ENCODE measurements around the gene PLA2G5.
A peak's percentile ranks its signal among the peaks of the same experiment; 100 is the strongest.

Gene PLA2G5

GRCh38 chr1:20099533-20099932 lies 29.5 kb downstream of the PLA2G5 start:
- Histone ChIP-seq H3K4ac (ENCODE audit: low read depth, low read length) (no peak overlapping the region), H3K27ac (ENCODE audit: low read depth, low read length) (no peak overlapping the region), H3K9ac (ENCODE audit: low read length) (no peak overlapping the region), H4K8ac (ENCODE audit: low read depth, low read length) (no peak overlapping the region), H3K27me3 (ENCODE audit: insufficient read depth, low read length) (no peaks in the 10 kb centered on the region), H2BK5ac (ENCODE audit: low read depth, low read length, poor library complexity) (no peak overlapping the region), H3K14ac (ENCODE audit: low read length) (no peak overlapping the region), H3K18ac (ENCODE audit: low read length) (no peak overlapping the region), H3K23ac (ENCODE audit: low read length) (no peak overlapping the region), H3K79me2 (ENCODE audit: control insufficient read depth, insufficient read depth, low read length, poor library complexity) (no peaks in the 10 kb centered on the region), H2BK12ac (ENCODE audit: low read length) (no peak overlapping the region), H3K9me3 (ENCODE audit: insufficient read depth, low read depth, low read length) (peaks cover 13% of the 10 kb centered on the region), H3K4me3 (ENCODE audit: low read depth, low read length) (no peak overlapping the region), H3K4me2 (ENCODE audit: low read length) (no peak overlapping the region), H3K79me1 (ENCODE audit: low read length) (peaks cover under 1% of the 10 kb centered on the region), H4K12ac (ENCODE audit: low read depth, low read length) (no peak overlapping the region), H2AK5ac (ENCODE audit: low read length) (no peak overlapping the region), H3K4me1 (ENCODE audit: control insufficient read depth in 1 of 2, insufficient read depth in 2 of 2, low read length in 2 of 2) (no peaks in the 10 kb centered on the region), H4K91ac (ENCODE audit: low read depth, low read length) (no peak overlapping the region), H3K36me3 (ENCODE audit: control insufficient read depth in 1 of 2, insufficient read depth in 2 of 2, low read length in 2 of 2) (no peaks in the 10 kb centered on the region), H2BK120ac (ENCODE audit: insufficient read depth, low read length, poor library complexity) (no peak overlapping the region), H2AFZ (ENCODE audit: insufficient read depth, low read length, poor library complexity) (no peak overlapping the region)
- no CpG with 5 or more reads among the region's 3 CpGs for WGBS (ENCODE audit: extremely low coverage, insufficient coverage, insufficient read length)
- no peak for DNase-seq

DNA sequence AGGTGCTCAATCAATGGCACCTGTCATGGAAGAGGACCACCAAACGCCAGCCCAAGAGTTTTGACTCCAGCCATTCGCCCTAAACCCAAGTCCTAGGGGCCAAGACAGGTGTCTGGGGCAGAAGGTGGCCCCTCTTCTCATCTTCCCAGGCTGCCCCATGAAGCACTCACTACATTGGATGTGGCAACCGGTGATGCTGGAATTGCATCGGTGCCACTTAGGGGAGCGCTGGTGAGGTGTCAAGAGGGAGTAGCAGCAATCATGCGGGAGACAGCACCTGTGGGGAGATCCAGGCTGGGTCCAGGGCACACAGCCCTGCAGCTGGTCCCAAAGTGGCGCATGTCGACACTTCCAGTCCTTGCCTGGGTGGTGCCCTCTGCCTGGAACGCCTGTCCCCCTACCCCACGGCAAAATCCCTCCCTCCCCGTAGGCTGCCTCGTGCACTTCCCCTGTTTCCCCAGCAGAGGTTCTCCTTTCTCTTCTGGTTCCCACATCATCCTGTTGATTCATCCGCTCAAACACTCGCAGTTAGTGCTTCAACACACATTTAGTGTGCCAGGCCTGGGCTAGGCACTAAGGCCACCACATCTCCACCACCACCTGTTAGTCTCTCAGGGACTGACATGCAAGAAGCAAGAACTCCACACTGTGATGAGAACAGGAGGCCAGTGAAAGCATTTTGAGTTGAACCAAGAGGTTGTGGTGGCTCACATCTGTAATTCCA lies 30.8 kb downstream of the PLA2G5 start:
- no peak overlapping the region for H3K18ac ChIP-seq (ENCODE audit: low read length)
- H3K4me2 ChIP-seq (ENCODE audit: low read length): no peak overlapping the region
- no CpG with 5 or more reads among the region's 14 CpGs for WGBS (ENCODE audit: extremely low coverage, insufficient coverage, insufficient read length)
- no peak overlapping the region for H2BK5ac ChIP-seq (ENCODE audit: low read depth, low read length, poor library complexity)
- no peak overlapping the region for H4K12ac ChIP-seq (ENCODE audit: low read depth, low read length)
- no peak overlapping the region for H3K14ac ChIP-seq (ENCODE audit: low read length)
- no peaks in the 10 kb centered on the region for H3K79me2 ChIP-seq (ENCODE audit: control insufficient read depth, insufficient read depth, low read length, poor library complexity)
- peaks cover 12% of the 10 kb centered on the region for H3K9me3 ChIP-seq (ENCODE audit: insufficient read depth, low read depth, low read length)
- H2AK5ac ChIP-seq (ENCODE audit: low read length): no peak overlapping the region
- H3K23ac ChIP-seq (ENCODE audit: low read length): no peak overlapping the region
- H3K4me3 ChIP-seq (ENCODE audit: low read depth, low read length): no peak overlapping the region
- H4K8ac ChIP-seq (ENCODE audit: low read depth, low read length): no peak overlapping the region
- peak; percentile 42 to 69 for DNase-seq
- H3K36me3 ChIP-seq (ENCODE audit: control insufficient read depth in 1 of 2, insufficient read depth in 2 of 2, low read length in 2 of 2): no peaks in the 10 kb centered on the region
- H4K91ac ChIP-seq (ENCODE audit: low read depth, low read length): no peak overlapping the region
- no peaks in the 10 kb centered on the region for H3K27me3 ChIP-seq (ENCODE audit: insufficient read depth, low read length)
- peaks cover 2% of the 10 kb centered on the region for H3K79me1 ChIP-seq (ENCODE audit: low read length)
- no peak overlapping the region for H2AFZ ChIP-seq (ENCODE audit: insufficient read depth, low read length, poor library complexity)
- no peak overlapping the region for H3K9ac ChIP-seq (ENCODE audit: low read length)
- H3K27ac ChIP-seq (ENCODE audit: low read depth, low read length): no peak overlapping the region
- H2BK120ac ChIP-seq (ENCODE audit: insufficient read depth, low read length, poor library complexity): no peak overlapping the region
- H3K4ac ChIP-seq (ENCODE audit: low read depth, low read length): no peak overlapping the region
- H3K4me1 ChIP-seq (ENCODE audit: control insufficient read depth in 1 of 2, insufficient read depth in 2 of 2, low read length in 2 of 2): peaks cover 2% of the 10 kb centered on the region in 2 experiments
- no peak overlapping the region for H2BK12ac ChIP-seq (ENCODE audit: low read length)

GRCh38 chr1:20102875-20103274 lies 32.9 kb downstream of the PLA2G5 start:
- Histone ChIP-seq H3K27me3 (ENCODE audit: insufficient read depth, low read length) (no peaks in the 10 kb centered on the region), H4K12ac (ENCODE audit: low read depth, low read length) (no peak overlapping the region), H3K9me3 (ENCODE audit: insufficient read depth, low read depth, low read length) (peaks cover 2% of the 10 kb centered on the region), H3K36me3 (ENCODE audit: control insufficient read depth in 1 of 2, insufficient read depth in 2 of 2, low read length in 2 of 2) (no peaks in the 10 kb centered on the region), H2AK5ac (ENCODE audit: low read length) (no peak overlapping the region), H3K4me2 (ENCODE audit: low read length) (no peak overlapping the region), H3K18ac (ENCODE audit: low read length) (no peak overlapping the region), H3K23ac (ENCODE audit: low read length) (no peak overlapping the region), H2BK12ac (ENCODE audit: low read length) (no peak overlapping the region), H3K4ac (ENCODE audit: low read depth, low read length) (no peak overlapping the region), H3K79me2 (ENCODE audit: control insufficient read depth, insufficient read depth, low read length, poor library complexity) (no peaks in the 10 kb centered on the region), H3K14ac (ENCODE audit: low read length) (no peak overlapping the region), H2BK5ac (ENCODE audit: low read depth, low read length, poor library complexity) (no peak overlapping the region), H4K91ac (ENCODE audit: low read depth, low read length) (no peak overlapping the region), H3K27ac (ENCODE audit: low read depth, low read length) (no peak overlapping the region), H3K4me1 (ENCODE audit: control insufficient read depth in 1 of 2, insufficient read depth in 2 of 2, low read length in 2 of 2) (peaks cover 6 to 11% of the 10 kb centered on the region in 2 experiments), H3K9ac (ENCODE audit: low read length) (no peak overlapping the region), H4K8ac (ENCODE audit: low read depth, low read length) (no peak overlapping the region), H2AFZ (ENCODE audit: insufficient read depth, low read length, poor library complexity) (no peak overlapping the region), H3K4me3 (ENCODE audit: low read depth, low read length) (no peak overlapping the region), H3K79me1 (ENCODE audit: low read length) (peaks cover 9% of the 10 kb centered on the region), H2BK120ac (ENCODE audit: insufficient read depth, low read length, poor library complexity) (no peak overlapping the region)
- no CpG with 5 or more reads among the region's 1 CpG for WGBS (ENCODE audit: extremely low coverage, insufficient coverage, insufficient read length)
- DNase-seq: no peak

- Histone ChIP-seq H3K4ac (ENCODE audit: low read depth, low read length) (no peak overlapping the region), H2BK12ac (ENCODE audit: low read length) (no peak overlapping the region), H3K9ac (ENCODE audit: low read length) (no peak overlapping the region), H4K91ac (ENCODE audit: low read depth, low read length) (no peak overlapping the region), H3K18ac (ENCODE audit: low read length) (no peak overlapping the region), H2BK120ac (ENCODE audit: insufficient read depth, low read length, poor library complexity) (no peak overlapping the region), H3K4me3 (ENCODE audit: low read depth, low read length) (no peak overlapping the region), H3K9me3 (ENCODE audit: insufficient read depth, low read depth, low read length) (peaks cover 2% of the 10 kb centered on the region), H2BK5ac (ENCODE audit: low read depth, low read length, poor library complexity) (no peak overlapping the region), H3K27me3 (ENCODE audit: insufficient read depth, low read length) (no peaks in the 10 kb centered on the region), H3K23ac (ENCODE audit: low read length) (no peak overlapping the region), H3K79me2 (ENCODE audit: control insufficient read depth, insufficient read depth, low read length, poor library complexity) (no peaks in the 10 kb centered on the region), H2AFZ (ENCODE audit: insufficient read depth, low read length, poor library complexity) (no peak overlapping the region), H3K36me3 (ENCODE audit: control insufficient read depth in 1 of 2, insufficient read depth in 2 of 2, low read length in 2 of 2) (no peaks in the 10 kb centered on the region), H3K4me1 (ENCODE audit: control insufficient read depth in 1 of 2, insufficient read depth in 2 of 2, low read length in 2 of 2) (peaks cover 6 to 16% of the 10 kb centered on the region in 2 experiments), H3K79me1 (ENCODE audit: low read length) (peaks cover 11% of the 10 kb centered on the region), H3K4me2 (ENCODE audit: low read length) (no peak overlapping the region), H2AK5ac (ENCODE audit: low read length) (no peak overlapping the region), H3K27ac (ENCODE audit: low read depth, low read length) (no peak overlapping the region), H3K14ac (ENCODE audit: low read length) (no peak overlapping the region), H4K8ac (ENCODE audit: low read depth, low read length) (no peak overlapping the region), H4K12ac (ENCODE audit: low read depth, low read length) (no peak overlapping the region)
- DNase-seq: peak in 1 of 2 donors; percentile 78
- no CpG with 5 or more reads among the region's 1 CpG for WGBS (ENCODE audit: extremely low coverage, insufficient coverage, insufficient read length)
Observed at GRCh38 chr1:20105856-20106255, 35.9 kb downstream of the PLA2G5 start.

Data from trophoblast cell (in vitro differentiated cells and primary cell).